GM12878 (cell line): ENCODE measurements around the gene SYT1. TPM values are rescaled to one million over a fixed set of nuclear protein-coding genes. Genes with fewer than 3 reads are reported as not detected.

Source experiments
- ATF7 ChIP-seq: fragments of 450-650 bp; IDR thresholded peaks from 2 replicates; pipeline ENCODE4 v1.6.1; 2016; ENCODE audit warnings: low read depth, mild to moderate bottlenecking
- BACH1 ChIP-seq: fragments of 450-650 bp; IDR thresholded peaks from 2 replicates; pipeline ENCODE4 v1.6.1; 2017; ENCODE audit warnings: mild to moderate bottlenecking, borderline replicate concordance
- BCL11A ChIP-seq: IDR thresholded peaks from 2 replicates; pipeline ENCODE4 v1.6.1; 2011; ENCODE audit warnings: low read depth, low read length
- BMI1 ChIP-seq: fragments of 450-650 bp; IDR thresholded peaks from 2 replicates; pipeline ENCODE4 v1.6.1; 2016; ENCODE audit warnings: mild to moderate bottlenecking, moderate library complexity, borderline replicate concordance
- CHD1 ChIP-seq: IDR thresholded peaks from 2 replicates; pipeline ENCODE4 v1.6.1; 2012; ENCODE audit warnings: low read depth, low read length, improper control_type of control experiment
- IKZF1 ChIP-seq: fragments of 450-650 bp; conservative IDR thresholded peaks from 2 replicates; pipeline ENCODE4 v1.6.1; 2017; ENCODE audit warnings: antibody characterized with exemption, mild to moderate bottlenecking
- JUNB ChIP-seq: IDR thresholded peaks from 2 replicates; pipeline ENCODE4 v1.6.1; 2016; ENCODE audit warnings: antibody characterized with exemption, mild to moderate bottlenecking
- KDM1A ChIP-seq: fragments of 200-600 bp; sonication (generic); IDR thresholded peaks from 2 replicates; pipeline ENCODE4 v1.6.1; 2016; ENCODE audit warnings: borderline replicate concordance
- MEF2A ChIP-seq: IDR thresholded peaks from 2 replicates; pipeline ENCODE4 v1.6.1; 2011; ENCODE audit warnings: low read depth, mild to moderate bottlenecking, low read length, moderate library complexity; ENCODE audit not compliant: insufficient read depth
- NBN ChIP-seq: fragments of 450-650 bp; IDR thresholded peaks from 2 replicates; pipeline ENCODE4 v1.6.1; 2016
- NFIC ChIP-seq: IDR thresholded peaks from 2 replicates; pipeline ENCODE4 v1.6.1; 2012; ENCODE audit warnings: low read depth, mild to moderate bottlenecking, inconsistent platforms, low read length, moderate library complexity
- NR2F1 ChIP-seq: fragments of 450-650 bp; conservative IDR thresholded peaks from 2 replicates; pipeline ENCODE4 v1.6.1; 2017; ENCODE audit warnings: mild to moderate bottlenecking
- RB1 ChIP-seq: fragments of 450-650 bp; formaldehyde crosslinking; IDR thresholded peaks from 2 replicates; pipeline ENCODE4 v1.6.1; 2017; ENCODE audit warnings: mild to moderate bottlenecking, borderline replicate concordance
- SREBF2 ChIP-seq: IDR thresholded peaks from 2 replicates; pipeline ENCODE4 v1.6.1; 2012; ENCODE audit warnings: mild to moderate bottlenecking, low read length
- ZNF384 ChIP-seq: IDR thresholded peaks from 2 replicates; pipeline ENCODE4 v1.6.1; 2012; ENCODE audit warnings: low read depth, mild to moderate bottlenecking, low read length, improper control_type of control experiment, borderline replicate concordance
- polyA plus RNA-seq, 11 experiments: library from polyadenylated mRNA; depleted of rRNA in 4 of 11; unstranded in 6 of 11; stranded (reverse) in 5 of 11; fragments of >200 nt; fragmentation: Nextera tagmentation in 4 of 11; fragmentation: Illumina TruSeq in 1 of 11; extraction: Ambion mirVana in 4 of 11; extraction: Trizol in 1 of 11; gene quantifications; 1 replicate in 1 of 11; 2 replicates in 10 of 11; pipeline versions ENCODE4 v1.2.1 to v1.2.3, GENCODE V29; 2011 to 2016; ENCODE audit warnings: inconsistent platforms in 2 of 11, missing spikeins in 2 of 11, low read depth in 1 of 11
- total RNA-seq, 4 experiments: library from RNA; depleted of rRNA in 3 of 4; stranded (reverse); fragments of >200 nt in 3 of 4; fragmentation: Illumina TruSeq in 1 of 4; extraction: Trizol in 1 of 4; gene quantifications; 2 replicates each; pipeline versions ENCODE4 v1.2.1 to v1.2.3, GENCODE V29; 2013 to 2021
- TF ChIP-seq, protein P1 (sequence below): fragments of 450-650 bp; IDR thresholded peaks from 2 replicates; pipeline ENCODE4 v1.6.1; 2018; ENCODE audit warnings: mild to moderate bottlenecking, low read depth, moderate library complexity; ENCODE audit not compliant: partially characterized antibody
- TF ChIP-seq, protein P2 (sequence below): IDR thresholded peaks from 2 replicates; pipeline ENCODE4 v1.6.1; 2012; ENCODE audit warnings: mild to moderate bottlenecking, low read depth, low read length
- TF ChIP-seq, protein P3 (sequence below): fragments of 450-650 bp; IDR thresholded peaks from 2 replicates; pipeline ENCODE4 v1.6.1; 2016; ENCODE audit warnings: mild to moderate bottlenecking
- TF ChIP-seq, protein P4 (sequence below): IDR thresholded peaks from 2 replicates; pipeline ENCODE4 v1.6.1; 2011; ENCODE audit warnings: low read depth, mild to moderate bottlenecking, low read length, moderate library complexity, borderline replicate concordance; ENCODE audit errors: extremely low read depth
- TF ChIP-seq, protein P5 (sequence below): fragments of 450-650 bp; IDR thresholded peaks from 2 replicates; pipeline ENCODE4 v1.6.1; 2018; ENCODE audit warnings: borderline replicate concordance, mild to moderate bottlenecking; ENCODE audit not compliant: partially characterized antibody

Gene SYT1
- total and polyA plus RNA-seq, 10 of the 15 experiments (the other 5 are each of a cell fraction or from before 2014, with no cell fraction given), result 0.10 to 0.28 TPM; not detected in 8

DNA sequence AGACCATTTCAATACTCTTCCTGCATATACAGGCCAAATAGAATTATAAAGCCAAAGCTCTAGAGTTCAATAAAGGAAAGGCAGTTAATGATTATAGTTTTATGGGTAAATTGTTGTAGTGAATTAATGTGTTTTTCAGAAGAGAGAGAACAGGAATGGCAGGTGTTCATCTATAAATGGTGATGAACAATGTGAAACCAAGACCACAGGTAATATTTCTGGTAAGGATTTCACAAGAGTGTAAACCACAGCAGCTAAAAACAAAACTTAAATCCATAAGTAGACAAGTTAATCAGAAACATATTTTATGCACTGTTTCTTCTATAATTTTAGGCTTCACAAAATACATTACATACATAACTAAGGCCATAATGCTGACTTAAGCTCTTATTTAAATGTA lies 204.4 kb downstream of the SYT1 start (continued):
- TF ChIP-seq, protein P1, sequence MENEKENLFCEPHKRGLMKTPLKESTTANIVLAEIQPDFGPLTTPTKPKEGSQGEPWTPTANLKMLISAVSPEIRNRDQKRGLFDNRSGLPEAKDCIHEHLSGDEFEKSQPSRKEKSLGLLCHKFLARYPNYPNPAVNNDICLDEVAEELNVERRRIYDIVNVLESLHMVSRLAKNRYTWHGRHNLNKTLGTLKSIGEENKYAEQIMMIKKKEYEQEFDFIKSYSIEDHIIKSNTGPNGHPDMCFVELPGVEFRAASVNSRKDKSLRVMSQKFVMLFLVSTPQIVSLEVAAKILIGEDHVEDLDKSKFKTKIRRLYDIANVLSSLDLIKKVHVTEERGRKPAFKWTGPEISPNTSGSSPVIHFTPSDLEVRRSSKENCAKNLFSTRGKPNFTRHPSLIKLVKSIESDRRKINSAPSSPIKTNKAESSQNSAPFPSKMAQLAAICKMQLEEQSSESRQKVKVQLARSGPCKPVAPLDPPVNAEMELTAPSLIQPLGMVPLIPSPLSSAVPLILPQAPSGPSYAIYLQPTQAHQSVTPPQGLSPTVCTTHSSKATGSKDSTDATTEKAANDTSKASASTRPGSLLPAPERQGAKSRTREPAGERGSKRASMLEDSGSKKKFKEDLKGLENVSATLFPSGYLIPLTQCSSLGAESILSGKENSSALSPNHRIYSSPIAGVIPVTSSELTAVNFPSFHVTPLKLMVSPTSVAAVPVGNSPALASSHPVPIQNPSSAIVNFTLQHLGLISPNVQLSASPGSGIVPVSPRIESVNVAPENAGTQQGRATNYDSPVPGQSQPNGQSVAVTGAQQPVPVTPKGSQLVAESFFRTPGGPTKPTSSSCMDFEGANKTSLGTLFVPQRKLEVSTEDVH, result no peak
- TF ChIP-seq ZNF384 (0 out of 2 replicates have a peak, but pooled peaks have one; percentile 13), IKZF1 (peak; percentile 85), MEF2A (peak; percentile 94), NR2F1 (0 out of 2 replicates have a peak, but pooled peaks have one; percentile 49), ATF7 (peak; percentile 81), NBN (0 out of 2 replicates have a peak, but pooled peaks have one; percentile 54), BCL11A (peak; percentile 75), RB1 (no peak), CHD1 (no peak), BMI1 (peak; percentile 79; the same call in 1 of the 2 replicates), KDM1A (no peak), BACH1 (no peak), NFIC (peak; percentile 78), JUNB (0 out of 2 replicates have a peak, but pooled peaks have one; percentile 30), SREBF2 (no peak)
- TF ChIP-seq, protein P2, sequence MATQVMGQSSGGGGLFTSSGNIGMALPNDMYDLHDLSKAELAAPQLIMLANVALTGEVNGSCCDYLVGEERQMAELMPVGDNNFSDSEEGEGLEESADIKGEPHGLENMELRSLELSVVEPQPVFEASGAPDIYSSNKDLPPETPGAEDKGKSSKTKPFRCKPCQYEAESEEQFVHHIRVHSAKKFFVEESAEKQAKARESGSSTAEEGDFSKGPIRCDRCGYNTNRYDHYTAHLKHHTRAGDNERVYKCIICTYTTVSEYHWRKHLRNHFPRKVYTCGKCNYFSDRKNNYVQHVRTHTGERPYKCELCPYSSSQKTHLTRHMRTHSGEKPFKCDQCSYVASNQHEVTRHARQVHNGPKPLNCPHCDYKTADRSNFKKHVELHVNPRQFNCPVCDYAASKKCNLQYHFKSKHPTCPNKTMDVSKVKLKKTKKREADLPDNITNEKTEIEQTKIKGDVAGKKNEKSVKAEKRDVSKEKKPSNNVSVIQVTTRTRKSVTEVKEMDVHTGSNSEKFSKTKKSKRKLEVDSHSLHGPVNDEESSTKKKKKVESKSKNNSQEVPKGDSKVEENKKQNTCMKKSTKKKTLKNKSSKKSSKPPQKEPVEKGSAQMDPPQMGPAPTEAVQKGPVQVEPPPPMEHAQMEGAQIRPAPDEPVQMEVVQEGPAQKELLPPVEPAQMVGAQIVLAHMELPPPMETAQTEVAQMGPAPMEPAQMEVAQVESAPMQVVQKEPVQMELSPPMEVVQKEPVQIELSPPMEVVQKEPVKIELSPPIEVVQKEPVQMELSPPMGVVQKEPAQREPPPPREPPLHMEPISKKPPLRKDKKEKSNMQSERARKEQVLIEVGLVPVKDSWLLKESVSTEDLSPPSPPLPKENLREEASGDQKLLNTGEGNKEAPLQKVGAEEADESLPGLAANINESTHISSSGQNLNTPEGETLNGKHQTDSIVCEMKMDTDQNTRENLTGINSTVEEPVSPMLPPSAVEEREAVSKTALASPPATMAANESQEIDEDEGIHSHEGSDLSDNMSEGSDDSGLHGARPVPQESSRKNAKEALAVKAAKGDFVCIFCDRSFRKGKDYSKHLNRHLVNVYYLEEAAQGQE, result no peak
- TF ChIP-seq, protein P3, sequence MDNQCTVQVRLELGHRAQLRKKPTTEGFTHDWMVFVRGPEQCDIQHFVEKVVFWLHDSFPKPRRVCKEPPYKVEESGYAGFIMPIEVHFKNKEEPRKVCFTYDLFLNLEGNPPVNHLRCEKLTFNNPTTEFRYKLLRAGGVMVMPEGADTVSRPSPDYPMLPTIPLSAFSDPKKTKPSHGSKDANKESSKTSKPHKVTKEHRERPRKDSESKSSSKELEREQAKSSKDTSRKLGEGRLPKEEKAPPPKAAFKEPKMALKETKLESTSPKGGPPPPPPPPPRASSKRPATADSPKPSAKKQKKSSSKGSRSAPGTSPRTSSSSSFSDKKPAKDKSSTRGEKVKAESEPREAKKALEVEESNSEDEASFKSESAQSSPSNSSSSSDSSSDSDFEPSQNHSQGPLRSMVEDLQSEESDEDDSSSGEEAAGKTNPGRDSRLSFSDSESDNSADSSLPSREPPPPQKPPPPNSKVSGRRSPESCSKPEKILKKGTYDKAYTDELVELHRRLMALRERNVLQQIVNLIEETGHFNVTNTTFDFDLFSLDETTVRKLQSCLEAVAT, result peak; percentile 79
- TF ChIP-seq, protein P4, sequence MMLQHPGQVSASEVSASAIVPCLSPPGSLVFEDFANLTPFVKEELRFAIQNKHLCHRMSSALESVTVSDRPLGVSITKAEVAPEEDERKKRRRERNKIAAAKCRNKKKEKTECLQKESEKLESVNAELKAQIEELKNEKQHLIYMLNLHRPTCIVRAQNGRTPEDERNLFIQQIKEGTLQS, result no peak
- TF ChIP-seq, protein P5, sequence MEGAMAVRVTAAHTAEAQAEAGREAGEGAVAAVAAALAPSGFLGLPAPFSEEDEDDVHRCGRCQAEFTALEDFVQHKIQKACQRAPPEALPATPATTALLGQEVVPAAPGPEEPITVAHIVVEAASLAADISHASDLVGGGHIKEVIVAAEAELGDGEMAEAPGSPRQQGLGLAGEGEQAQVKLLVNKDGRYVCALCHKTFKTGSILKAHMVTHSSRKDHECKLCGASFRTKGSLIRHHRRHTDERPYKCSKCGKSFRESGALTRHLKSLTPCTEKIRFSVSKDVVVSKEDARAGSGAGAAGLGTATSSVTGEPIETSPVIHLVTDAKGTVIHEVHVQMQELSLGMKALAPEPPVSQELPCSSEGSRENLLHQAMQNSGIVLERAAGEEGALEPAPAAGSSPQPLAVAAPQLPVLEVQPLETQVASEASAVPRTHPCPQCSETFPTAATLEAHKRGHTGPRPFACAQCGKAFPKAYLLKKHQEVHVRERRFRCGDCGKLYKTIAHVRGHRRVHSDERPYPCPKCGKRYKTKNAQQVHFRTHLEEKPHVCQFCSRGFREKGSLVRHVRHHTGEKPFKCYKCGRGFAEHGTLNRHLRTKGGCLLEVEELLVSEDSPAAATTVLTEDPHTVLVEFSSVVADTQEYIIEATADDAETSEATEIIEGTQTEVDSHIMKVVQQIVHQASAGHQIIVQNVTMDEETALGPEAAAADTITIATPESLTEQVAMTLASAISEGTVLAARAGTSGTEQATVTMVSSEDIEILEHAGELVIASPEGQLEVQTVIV, result no peak
